ENCODE data around the gene USE1.

Gene USE1

GRCh38 chr19:17205237-17206140 is 9.7 kb upstream of the USE1 start:
- DNase-seq (ENCODE audit: low read depth in 1 of 2, low spot score in 1 of 2): no peak

- no peak for DNase-seq (ENCODE audit: low read depth in 1 of 2, low spot score in 1 of 2)
These were observed 8.2 kb upstream of the USE1 start for GRCh38 chr19:17206736-17207581.

GRCh38 chr19:17209126-17210036 is 5.8 kb upstream of the USE1 start:
- DNase-seq (ENCODE audit: low read depth in 1 of 2, low spot score in 1 of 2): no peak

GRCh38 chr19:17210296-17210695 is 4.9 kb upstream of the USE1 start:
- DNase-seq (ENCODE audit: low read depth in 1 of 2, low spot score in 1 of 2): no peak

GRCh38 chr19:17211547-17212446 is 3.4 kb upstream of the USE1 start:
- DNase-seq (ENCODE audit: low read depth in 1 of 2, low spot score in 1 of 2): no peak

GRCh38 chr19:17213334-17213733 is 1.8 kb upstream of the USE1 start:
- DNase-seq (ENCODE audit: low read depth in 1 of 2, low spot score in 1 of 2): no peak

GRCh38 chr19:17214508-17215126 is 540 bp upstream of the USE1 start:
- no peak for DNase-seq (ENCODE audit: low read depth in 1 of 2, low spot score in 1 of 2)

GRCh38 chr19:17216058-17216670 is 1.0 kb downstream of the USE1 start:
- DNase-seq (ENCODE audit: low read depth in 1 of 2, low spot score in 1 of 2): no peak

- no peak for DNase-seq (ENCODE audit: low read depth in 1 of 2, low spot score in 1 of 2)
These were observed 4.1 kb downstream of the USE1 start for GRCh38 chr19:17219286-17219685.

GRCh38 chr19:17220207-17220758 is 5.1 kb downstream of the USE1 start:
- no peak for DNase-seq (ENCODE audit: low read depth in 1 of 2, low spot score in 1 of 2)

GRCh38 chr19:17225053-17225452 is 9.9 kb downstream of the USE1 start:
- DNase-seq (ENCODE audit: low read depth in 1 of 2, low spot score in 1 of 2): no peak

GRCh38 chr19:17226002-17226933 is 11.1 kb downstream of the USE1 start, which contains the start of gene OCEL1:
TSS of gene OCEL1 (plus strand) at chr19:17226226. CDS start at chr19:17226248, 22 bp downstream.
- DNase-seq (ENCODE audit: low read depth in 1 of 2, low spot score in 1 of 2): peak; percentile 93 to 94

GRCh38 chr19:17227798-17228367 is 12.7 kb downstream of the USE1 start:
- no peak for DNase-seq (ENCODE audit: low read depth in 1 of 2, low spot score in 1 of 2)

GRCh38 chr19:17229890-17230289 is 14.7 kb downstream of the USE1 start:
- no peak for DNase-seq (ENCODE audit: low read depth in 1 of 2, low spot score in 1 of 2)

- no peak for DNase-seq (ENCODE audit: low read depth in 1 of 2, low spot score in 1 of 2)
These were observed 17.1 kb downstream of the USE1 start for GRCh38 chr19:17232258-17232657.

GRCh38 chr19:17234911-17235299 is 19.7 kb downstream of the USE1 start:
- peak; percentile 43 to 49 for DNase-seq (ENCODE audit: low read depth in 1 of 2, low spot score in 1 of 2)

GRCh38 chr19:17235300-17235970 is 20.3 kb downstream of the USE1 start:
- peak; percentile 50 to 53 for DNase-seq (ENCODE audit: low read depth in 1 of 2, low spot score in 1 of 2)

All from activated CD4-positive, alpha-beta T cell treated with anti-CD3 and anti-CD28 coated beads, Interleukin-2, amount 50 U/mL, for 24 hours (primary cell).